Measurements from ENCODE around the gene TNFRSF1B.

TNFRSF1B gene

DNA sequence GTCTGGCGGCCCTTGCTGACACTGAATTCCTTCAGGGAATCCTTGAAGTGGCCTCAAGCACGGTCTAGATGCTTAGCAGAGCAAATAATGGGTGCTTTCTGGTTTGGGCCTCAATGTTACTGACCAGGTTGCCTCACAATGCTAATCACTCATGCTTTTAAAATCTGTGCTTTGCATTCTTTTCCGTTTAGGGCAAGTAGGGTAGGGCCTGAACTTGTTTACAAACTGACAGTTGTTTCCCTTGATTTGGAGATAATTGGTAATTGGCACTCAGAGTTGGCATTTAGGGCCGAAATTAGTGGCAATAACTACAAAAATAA is 64.4 kb downstream of the TNFRSF1B start:
- POLR2A ChIA-PET, result interaction anchor here (0.9 kb wide), 1 partner anchor 386 kb away, joined by 3 read pairs; no protein-coding TSS in a partner anchor
- CTCF ChIA-PET, result no interaction called here
- TF ChIP-seq, protein P1, sequence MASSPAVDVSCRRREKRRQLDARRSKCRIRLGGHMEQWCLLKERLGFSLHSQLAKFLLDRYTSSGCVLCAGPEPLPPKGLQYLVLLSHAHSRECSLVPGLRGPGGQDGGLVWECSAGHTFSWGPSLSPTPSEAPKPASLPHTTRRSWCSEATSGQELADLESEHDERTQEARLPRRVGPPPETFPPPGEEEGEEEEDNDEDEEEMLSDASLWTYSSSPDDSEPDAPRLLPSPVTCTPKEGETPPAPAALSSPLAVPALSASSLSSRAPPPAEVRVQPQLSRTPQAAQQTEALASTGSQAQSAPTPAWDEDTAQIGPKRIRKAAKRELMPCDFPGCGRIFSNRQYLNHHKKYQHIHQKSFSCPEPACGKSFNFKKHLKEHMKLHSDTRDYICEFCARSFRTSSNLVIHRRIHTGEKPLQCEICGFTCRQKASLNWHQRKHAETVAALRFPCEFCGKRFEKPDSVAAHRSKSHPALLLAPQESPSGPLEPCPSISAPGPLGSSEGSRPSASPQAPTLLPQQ (tag by site-specific recombination; IDR thresholded peaks at IDR 0.05), result no peak
- no peak for TF ChIP-seq ZNF175 (tag by site-specific recombination; IDR thresholded peaks at IDR 0.05)
- TF ChIP-seq ZBTB21 (tag by site-specific recombination; IDR thresholded peaks at IDR 0.05), result no peak
- no peak for TF ChIP-seq PRDM6 (tag by site-specific recombination; IDR thresholded peaks at IDR 0.05)
- TF ChIP-seq, protein P2, sequence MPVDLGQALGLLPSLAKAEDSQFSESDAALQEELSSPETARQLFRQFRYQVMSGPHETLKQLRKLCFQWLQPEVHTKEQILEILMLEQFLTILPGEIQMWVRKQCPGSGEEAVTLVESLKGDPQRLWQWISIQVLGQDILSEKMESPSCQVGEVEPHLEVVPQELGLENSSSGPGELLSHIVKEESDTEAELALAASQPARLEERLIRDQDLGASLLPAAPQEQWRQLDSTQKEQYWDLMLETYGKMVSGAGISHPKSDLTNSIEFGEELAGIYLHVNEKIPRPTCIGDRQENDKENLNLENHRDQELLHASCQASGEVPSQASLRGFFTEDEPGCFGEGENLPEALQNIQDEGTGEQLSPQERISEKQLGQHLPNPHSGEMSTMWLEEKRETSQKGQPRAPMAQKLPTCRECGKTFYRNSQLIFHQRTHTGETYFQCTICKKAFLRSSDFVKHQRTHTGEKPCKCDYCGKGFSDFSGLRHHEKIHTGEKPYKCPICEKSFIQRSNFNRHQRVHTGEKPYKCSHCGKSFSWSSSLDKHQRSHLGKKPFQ (tag by site-specific recombination; IDR thresholded peaks at IDR 0.05), result no peak
- no peak for TF ChIP-seq ZNF112 (tag by site-specific recombination; IDR thresholded peaks at IDR 0.05)
- no peak for TF ChIP-seq OSR2 (tag by site-specific recombination; IDR thresholded peaks at IDR 0.05)
- TF ChIP-seq SALL2 (tag by site-specific recombination; IDR thresholded peaks at IDR 0.05; ENCODE audit: borderline replicate concordance), result no peak
- TF ChIP-seq ZBTB1 (tag by site-specific recombination; IDR thresholded peaks at IDR 0.05), result no peak
- no peak for TF ChIP-seq ZNF133 (tag by site-specific recombination; IDR thresholded peaks at IDR 0.05)
- no peak for TF ChIP-seq ZNF274 (IDR thresholded peaks at IDR 0.05; ENCODE audit: low read length)
- TF ChIP-seq ZNF274 (tag by site-specific recombination; IDR thresholded peaks at IDR 0.05; ENCODE audit: borderline replicate concordance), result no peak
- no peak for TF ChIP-seq PATZ1 (tag by site-specific recombination; IDR thresholded peaks at IDR 0.05)
- no peak for TF ChIP-seq ZNF221 (tag by site-specific recombination; IDR thresholded peaks at IDR 0.05; ENCODE audit: borderline replicate concordance)
- no peak for TF ChIP-seq GLI2 (tag by site-specific recombination; IDR thresholded peaks at IDR 0.05; ENCODE audit: borderline replicate concordance, low read depth)
- TF ChIP-seq, protein P3, sequence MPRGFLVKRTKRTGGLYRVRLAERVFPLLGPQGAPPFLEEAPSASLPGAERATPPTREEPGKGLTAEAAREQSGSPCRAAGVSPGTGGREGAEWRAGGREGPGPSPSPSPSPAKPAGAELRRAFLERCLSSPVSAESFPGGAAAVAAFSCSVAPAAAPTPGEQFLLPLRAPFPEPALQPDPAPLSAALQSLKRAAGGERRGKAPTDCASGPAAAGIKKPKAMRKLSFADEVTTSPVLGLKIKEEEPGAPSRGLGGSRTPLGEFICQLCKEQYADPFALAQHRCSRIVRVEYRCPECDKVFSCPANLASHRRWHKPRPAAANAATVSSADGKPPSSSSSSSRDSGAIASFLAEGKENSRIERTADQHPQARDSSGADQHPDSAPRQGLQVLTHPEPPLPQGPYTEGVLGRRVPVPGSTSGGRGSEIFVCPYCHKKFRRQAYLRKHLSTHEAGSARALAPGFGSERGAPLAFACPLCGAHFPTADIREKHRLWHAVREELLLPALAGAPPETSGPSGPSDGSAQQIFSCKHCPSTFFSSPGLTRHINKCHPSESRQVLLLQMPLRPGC (tag by site-specific recombination; IDR thresholded peaks at IDR 0.05), result no peak
- TF ChIP-seq, protein P4, sequence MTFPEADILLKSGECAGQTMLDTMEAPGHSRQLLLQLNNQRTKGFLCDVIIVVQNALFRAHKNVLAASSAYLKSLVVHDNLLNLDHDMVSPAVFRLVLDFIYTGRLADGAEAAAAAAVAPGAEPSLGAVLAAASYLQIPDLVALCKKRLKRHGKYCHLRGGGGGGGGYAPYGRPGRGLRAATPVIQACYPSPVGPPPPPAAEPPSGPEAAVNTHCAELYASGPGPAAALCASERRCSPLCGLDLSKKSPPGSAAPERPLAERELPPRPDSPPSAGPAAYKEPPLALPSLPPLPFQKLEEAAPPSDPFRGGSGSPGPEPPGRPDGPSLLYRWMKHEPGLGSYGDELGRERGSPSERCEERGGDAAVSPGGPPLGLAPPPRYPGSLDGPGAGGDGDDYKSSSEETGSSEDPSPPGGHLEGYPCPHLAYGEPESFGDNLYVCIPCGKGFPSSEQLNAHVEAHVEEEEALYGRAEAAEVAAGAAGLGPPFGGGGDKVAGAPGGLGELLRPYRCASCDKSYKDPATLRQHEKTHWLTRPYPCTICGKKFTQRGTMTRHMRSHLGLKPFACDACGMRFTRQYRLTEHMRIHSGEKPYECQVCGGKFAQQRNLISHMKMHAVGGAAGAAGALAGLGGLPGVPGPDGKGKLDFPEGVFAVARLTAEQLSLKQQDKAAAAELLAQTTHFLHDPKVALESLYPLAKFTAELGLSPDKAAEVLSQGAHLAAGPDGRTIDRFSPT (tag by site-specific recombination; IDR thresholded peaks at IDR 0.05), result no peak
- no peak for TF ChIP-seq KLF1 (tag by site-specific recombination; IDR thresholded peaks at IDR 0.05)
- no peak for TF ChIP-seq ZFP41 (tag by site-specific recombination; IDR thresholded peaks at IDR 0.05; ENCODE audit: borderline replicate concordance)
- no peaks in the 10 kb centered on the region for H3K9me3 ChIP-seq (ENCODE audit: control insufficient read depth, insufficient read depth, low read depth, low read length)
- no peak overlapping the region for H3K27ac ChIP-seq (ENCODE audit: extremely low read depth, low read depth, low read length)
- H3K4me3 ChIP-seq (ENCODE audit: low read depth, low read length), result peak overlapping the region; percentile 87
- peaks cover 0 to 22% of the 10 kb centered on the region in 2 experiments; a peak in 2 of 3 replicates for H3K36me3 ChIP-seq (ENCODE audit: control insufficient read depth in 2 of 2, insufficient read depth in 1 of 2, low read length in 2 of 2)
- H3K4me1 ChIP-seq (ENCODE audit: control insufficient read depth, insufficient read depth, low read length), result 0 out of 2 replicates have a peak, but pooled peaks cover 3% of the 10 kb centered on the region

All from HEK293 (cell line).